Breast epithelium (tissue), 3 donors: Measurements from ENCODE around the gene OTOG.

ENCODE experiments used
- CTCF ChIP-seq, 3 donors: fragments of 450-650 bp; IDR thresholded peaks; one replicate each; pipeline ENCODE4 v1.5.1; 2016 to 2017; ENCODE audit warnings: antibody characterized with exemption in 3 of 3, mild to moderate bottlenecking in 3 of 3, moderate library complexity in 3 of 3
- POLR2A ChIP-seq: fragments of 450-650 bp; IDR thresholded peaks from one replicate; pipeline ENCODE4 v1.6.1; 2016; ENCODE audit warnings: antibody characterized with exemption, mild to moderate bottlenecking, moderate library complexity
- POLR2AphosphoS5 ChIP-seq, 3 donors: sonication (generic); formaldehyde crosslinking; IDR thresholded peaks; one replicate each; pipeline ENCODE4 v1.6.1; 2017; ENCODE audit warnings: antibody characterized with exemption in 3 of 3

GRCh38 chr11:17547932-17548331 lies 873 bp downstream of the OTOG start:
- TF ChIP-seq CTCF (IDR thresholded peaks at IDR 0.05) (no peak), POLR2AphosphoS5 (IDR thresholded peaks at IDR 0.05) (no peak), POLR2A (no peak)
